ENCODE data around the gene EXOC6B.

Gene EXOC6B

GRCh38 chr2:72147303-72147971 lies 678.4 kb downstream of the EXOC6B start, which contains the start of gene CYP26B1:
TSS of gene CYP26B1 (minus strand) at chr2:72147862. CDS start at chr2:72147834, 28 bp downstream.
- peak within 1 kb of the TSS; percentile 47; the same call in 1 of the 2 replicates for H3K9ac ChIP-seq (ENCODE audit: low read depth, low read length)
- H3K4me1 ChIP-seq (ENCODE audit: insufficient read depth, low read length), result peaks cover 5% of the 10 kb centered on the region
- no peaks in the 10 kb centered on the region for H3K36me3 ChIP-seq (ENCODE audit: insufficient read depth, low read length)
- no peaks in the 10 kb centered on the region for H3K9me3 ChIP-seq (ENCODE audit: control insufficient read depth, insufficient read depth, low read length)

- no peaks in the 10 kb centered on the region for H3K9me3 ChIP-seq (ENCODE audit: control insufficient read depth, insufficient read depth, low read length)
- H3K9ac ChIP-seq (ENCODE audit: low read depth, low read length), result peak overlapping the region; percentile 47; the same call in 1 of the 2 replicates
- H3K36me3 ChIP-seq (ENCODE audit: insufficient read depth, low read length), result no peaks in the 10 kb centered on the region
- peaks cover 9% of the 10 kb centered on the region for H3K4me1 ChIP-seq (ENCODE audit: insufficient read depth, low read length)
Observed at GRCh38 chr2:72146347-72147302, 679.2 kb downstream of the EXOC6B start.

GRCh38 chr2:72145658-72146329 lies 680.0 kb downstream of the EXOC6B start:
- Histone ChIP-seq H3K9me3 (ENCODE audit: control insufficient read depth, insufficient read depth, low read length) (no peaks in the 10 kb centered on the region), H3K4me1 (ENCODE audit: insufficient read depth, low read length) (peaks cover 9% of the 10 kb centered on the region), H3K36me3 (ENCODE audit: insufficient read depth, low read length) (no peaks in the 10 kb centered on the region), H3K9ac (ENCODE audit: low read depth, low read length) (peak overlapping the region; percentile 47; the same call in 1 of the 2 replicates)

- peaks cover 9% of the 10 kb centered on the region for H3K4me1 ChIP-seq (ENCODE audit: insufficient read depth, low read length)
- H3K36me3 ChIP-seq (ENCODE audit: insufficient read depth, low read length), result no peaks in the 10 kb centered on the region
- peak overlapping the region; percentile 45; the same call in 1 of the 2 replicates for H3K9ac ChIP-seq (ENCODE audit: low read depth, low read length)
- H3K9me3 ChIP-seq (ENCODE audit: control insufficient read depth, insufficient read depth, low read length), result no peaks in the 10 kb centered on the region
Observed at GRCh38 chr2:72145289-72145657, 680.6 kb downstream of the EXOC6B start.

- peaks cover 9% of the 10 kb centered on the region for H3K4me1 ChIP-seq (ENCODE audit: insufficient read depth, low read length)
- H3K36me3 ChIP-seq (ENCODE audit: insufficient read depth, low read length), result no peaks in the 10 kb centered on the region
- H3K9ac ChIP-seq (ENCODE audit: low read depth, low read length), result peak overlapping the region; percentile 45; the same call in 1 of the 2 replicates
- no peaks in the 10 kb centered on the region for H3K9me3 ChIP-seq (ENCODE audit: control insufficient read depth, insufficient read depth, low read length)
Observed at GRCh38 chr2:72144632-72145288, 681.1 kb downstream of the EXOC6B start.

GRCh38 chr2:72144274-72144631 lies 681.6 kb downstream of the EXOC6B start:
- Histone ChIP-seq H3K9me3 (ENCODE audit: control insufficient read depth, insufficient read depth, low read length) (no peaks in the 10 kb centered on the region), H3K36me3 (ENCODE audit: insufficient read depth, low read length) (no peaks in the 10 kb centered on the region), H3K4me1 (ENCODE audit: insufficient read depth, low read length) (peaks cover 9% of the 10 kb centered on the region), H3K9ac (ENCODE audit: low read depth, low read length) (peak overlapping the region; percentile 47; the same call in 1 of the 2 replicates)

- Histone ChIP-seq H3K36me3 (ENCODE audit: insufficient read depth, low read length) (no peaks in the 10 kb centered on the region), H3K9me3 (ENCODE audit: control insufficient read depth, insufficient read depth, low read length) (no peaks in the 10 kb centered on the region), H3K9ac (ENCODE audit: low read depth, low read length) (peak overlapping the region; percentile 47; the same call in 1 of the 2 replicates), H3K4me1 (ENCODE audit: insufficient read depth, low read length) (peaks cover 9% of the 10 kb centered on the region)
Observed at GRCh38 chr2:72143441-72144273, 682.2 kb downstream of the EXOC6B start.

- no peaks in the 10 kb centered on the region for H3K36me3 ChIP-seq (ENCODE audit: insufficient read depth, low read length)
- no peaks in the 10 kb centered on the region for H3K9me3 ChIP-seq (ENCODE audit: control insufficient read depth, insufficient read depth, low read length)
- peak overlapping the region; percentile 47; the same call in 1 of the 2 replicates for H3K9ac ChIP-seq (ENCODE audit: low read depth, low read length)
- H3K4me1 ChIP-seq (ENCODE audit: insufficient read depth, low read length), result peaks cover 9% of the 10 kb centered on the region
Observed at GRCh38 chr2:72142570-72143440, 683.0 kb downstream of the EXOC6B start.

- Histone ChIP-seq H3K9me3 (ENCODE audit: control insufficient read depth, insufficient read depth, low read length) (no peaks in the 10 kb centered on the region), H3K9ac (ENCODE audit: low read depth, low read length) (no peak overlapping the region), H3K4me1 (ENCODE audit: insufficient read depth, low read length) (peaks cover 9% of the 10 kb centered on the region), H3K36me3 (ENCODE audit: insufficient read depth, low read length) (no peaks in the 10 kb centered on the region)
Observed at GRCh38 chr2:72141881-72142451, 683.9 kb downstream of the EXOC6B start.

- H3K36me3 ChIP-seq (ENCODE audit: insufficient read depth, low read length), result no peaks in the 10 kb centered on the region
- no peak overlapping the region for H3K9ac ChIP-seq (ENCODE audit: low read depth, low read length)
- no peaks in the 10 kb centered on the region for H3K9me3 ChIP-seq (ENCODE audit: control insufficient read depth, insufficient read depth, low read length)
- H3K4me1 ChIP-seq (ENCODE audit: insufficient read depth, low read length), result peaks cover 12% of the 10 kb centered on the region
Observed at GRCh38 chr2:72141032-72141645, 684.7 kb downstream of the EXOC6B start.

- H3K9ac ChIP-seq (ENCODE audit: low read depth, low read length), result no peak overlapping the region
- peaks cover 12% of the 10 kb centered on the region for H3K4me1 ChIP-seq (ENCODE audit: insufficient read depth, low read length)
- H3K9me3 ChIP-seq (ENCODE audit: control insufficient read depth, insufficient read depth, low read length), result no peaks in the 10 kb centered on the region
- H3K36me3 ChIP-seq (ENCODE audit: insufficient read depth, low read length), result no peaks in the 10 kb centered on the region
Observed at GRCh38 chr2:72140621-72140960, 685.2 kb downstream of the EXOC6B start.
